Ishikawa (cell line): ENCODE results near the gene MEGF6.

ENCODE experiments used
- CEBPB ChIP-seq: IDR thresholded peaks from 2 replicates; pipeline ENCODE4 v1.6.1; 2012
- CREB1 ChIP-seq: IDR thresholded peaks from 2 replicates; pipeline ENCODE4 v1.6.1; 2012; ENCODE audit warnings: low read depth
- EGR1 ChIP-seq: IDR thresholded peaks from 2 replicates; pipeline ENCODE4 v1.6.1; 2012
- EP300 ChIP-seq: IDR thresholded peaks from 2 replicates; pipeline ENCODE4 v1.6.1; 2012; ENCODE audit warnings: borderline replicate concordance
- FOXM1 ChIP-seq: IDR thresholded peaks from 2 replicates; pipeline ENCODE4 v1.6.1; 2012; ENCODE audit warnings: low read depth, borderline replicate concordance
- NFIC ChIP-seq: IDR thresholded peaks from 2 replicates; pipeline ENCODE4 v1.6.1; 2012
- RAD21 ChIP-seq: IDR thresholded peaks from 2 replicates; pipeline ENCODE4 v1.6.1; 2012; ENCODE audit warnings: low read depth
- TAF1 ChIP-seq: IDR thresholded peaks from 2 replicates; pipeline ENCODE4 v1.6.1; 2012; ENCODE audit warnings: low read depth, mild to moderate bottlenecking
- TCF12 ChIP-seq: IDR thresholded peaks from 2 replicates; pipeline ENCODE4 v1.6.1; 2012; ENCODE audit warnings: low read depth
- TEAD4 ChIP-seq: IDR thresholded peaks from 2 replicates; pipeline ENCODE4 v1.6.1; 2012
- YY1 ChIP-seq: IDR thresholded peaks from 2 replicates; pipeline ENCODE4 v1.6.1; 2012; ENCODE audit warnings: low read depth
- ZBTB7A ChIP-seq: IDR thresholded peaks from 2 replicates; pipeline ENCODE4 v1.6.1; 2012; ENCODE audit warnings: low read depth
- TF ChIP-seq, protein P1 (sequence below): IDR thresholded peaks from 2 replicates; pipeline ENCODE4 v1.6.1; 2012; ENCODE audit warnings: low read depth, mild to moderate bottlenecking
- TF ChIP-seq, protein P2 (sequence below): IDR thresholded peaks from 2 replicates; pipeline ENCODE4 v1.6.1; 2012
- TF ChIP-seq, protein P3 (sequence below): IDR thresholded peaks from 2 replicates; pipeline ENCODE4 v1.6.1; 2012

Gene MEGF6

DNA sequence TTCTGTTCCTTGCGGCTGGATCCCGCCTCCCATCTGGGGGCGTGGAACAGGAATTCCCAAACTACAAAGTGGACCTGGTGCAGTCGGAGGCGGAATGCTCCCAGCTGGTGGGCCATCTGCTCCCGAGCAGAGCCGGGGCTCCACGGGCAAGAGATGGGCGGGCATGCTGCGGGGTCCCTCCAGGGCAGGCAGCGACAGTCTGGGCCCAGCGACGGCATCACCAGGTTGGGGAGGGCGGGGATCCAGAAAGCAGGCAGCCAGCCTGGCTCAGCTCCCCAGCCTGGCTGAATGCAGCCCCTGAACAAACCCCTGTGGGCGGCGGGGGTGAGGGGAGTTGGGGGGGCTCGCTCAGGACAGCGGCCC lies 3.6 kb downstream of the MEGF6 start:
- TF ChIP-seq, protein P1, sequence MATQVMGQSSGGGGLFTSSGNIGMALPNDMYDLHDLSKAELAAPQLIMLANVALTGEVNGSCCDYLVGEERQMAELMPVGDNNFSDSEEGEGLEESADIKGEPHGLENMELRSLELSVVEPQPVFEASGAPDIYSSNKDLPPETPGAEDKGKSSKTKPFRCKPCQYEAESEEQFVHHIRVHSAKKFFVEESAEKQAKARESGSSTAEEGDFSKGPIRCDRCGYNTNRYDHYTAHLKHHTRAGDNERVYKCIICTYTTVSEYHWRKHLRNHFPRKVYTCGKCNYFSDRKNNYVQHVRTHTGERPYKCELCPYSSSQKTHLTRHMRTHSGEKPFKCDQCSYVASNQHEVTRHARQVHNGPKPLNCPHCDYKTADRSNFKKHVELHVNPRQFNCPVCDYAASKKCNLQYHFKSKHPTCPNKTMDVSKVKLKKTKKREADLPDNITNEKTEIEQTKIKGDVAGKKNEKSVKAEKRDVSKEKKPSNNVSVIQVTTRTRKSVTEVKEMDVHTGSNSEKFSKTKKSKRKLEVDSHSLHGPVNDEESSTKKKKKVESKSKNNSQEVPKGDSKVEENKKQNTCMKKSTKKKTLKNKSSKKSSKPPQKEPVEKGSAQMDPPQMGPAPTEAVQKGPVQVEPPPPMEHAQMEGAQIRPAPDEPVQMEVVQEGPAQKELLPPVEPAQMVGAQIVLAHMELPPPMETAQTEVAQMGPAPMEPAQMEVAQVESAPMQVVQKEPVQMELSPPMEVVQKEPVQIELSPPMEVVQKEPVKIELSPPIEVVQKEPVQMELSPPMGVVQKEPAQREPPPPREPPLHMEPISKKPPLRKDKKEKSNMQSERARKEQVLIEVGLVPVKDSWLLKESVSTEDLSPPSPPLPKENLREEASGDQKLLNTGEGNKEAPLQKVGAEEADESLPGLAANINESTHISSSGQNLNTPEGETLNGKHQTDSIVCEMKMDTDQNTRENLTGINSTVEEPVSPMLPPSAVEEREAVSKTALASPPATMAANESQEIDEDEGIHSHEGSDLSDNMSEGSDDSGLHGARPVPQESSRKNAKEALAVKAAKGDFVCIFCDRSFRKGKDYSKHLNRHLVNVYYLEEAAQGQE = no peak
- TF ChIP-seq CREB1 (no peak), RAD21 (no peak), EP300 (no peak), ZBTB7A (no peak), EGR1 (no peak), TCF12 (no peak), TEAD4 (no peak), TAF1 (no peak), CEBPB (no peak), FOXM1 (no peak), YY1 (no peak), NFIC (no peak)
- TF ChIP-seq, protein P2, sequence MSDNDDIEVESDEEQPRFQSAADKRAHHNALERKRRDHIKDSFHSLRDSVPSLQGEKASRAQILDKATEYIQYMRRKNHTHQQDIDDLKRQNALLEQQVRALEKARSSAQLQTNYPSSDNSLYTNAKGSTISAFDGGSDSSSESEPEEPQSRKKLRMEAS = no peak
- TF ChIP-seq, protein P3, sequence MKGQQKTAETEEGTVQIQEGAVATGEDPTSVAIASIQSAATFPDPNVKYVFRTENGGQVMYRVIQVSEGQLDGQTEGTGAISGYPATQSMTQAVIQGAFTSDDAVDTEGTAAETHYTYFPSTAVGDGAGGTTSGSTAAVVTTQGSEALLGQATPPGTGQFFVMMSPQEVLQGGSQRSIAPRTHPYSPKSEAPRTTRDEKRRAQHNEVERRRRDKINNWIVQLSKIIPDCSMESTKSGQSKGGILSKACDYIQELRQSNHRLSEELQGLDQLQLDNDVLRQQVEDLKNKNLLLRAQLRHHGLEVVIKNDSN = no peak

DNA sequence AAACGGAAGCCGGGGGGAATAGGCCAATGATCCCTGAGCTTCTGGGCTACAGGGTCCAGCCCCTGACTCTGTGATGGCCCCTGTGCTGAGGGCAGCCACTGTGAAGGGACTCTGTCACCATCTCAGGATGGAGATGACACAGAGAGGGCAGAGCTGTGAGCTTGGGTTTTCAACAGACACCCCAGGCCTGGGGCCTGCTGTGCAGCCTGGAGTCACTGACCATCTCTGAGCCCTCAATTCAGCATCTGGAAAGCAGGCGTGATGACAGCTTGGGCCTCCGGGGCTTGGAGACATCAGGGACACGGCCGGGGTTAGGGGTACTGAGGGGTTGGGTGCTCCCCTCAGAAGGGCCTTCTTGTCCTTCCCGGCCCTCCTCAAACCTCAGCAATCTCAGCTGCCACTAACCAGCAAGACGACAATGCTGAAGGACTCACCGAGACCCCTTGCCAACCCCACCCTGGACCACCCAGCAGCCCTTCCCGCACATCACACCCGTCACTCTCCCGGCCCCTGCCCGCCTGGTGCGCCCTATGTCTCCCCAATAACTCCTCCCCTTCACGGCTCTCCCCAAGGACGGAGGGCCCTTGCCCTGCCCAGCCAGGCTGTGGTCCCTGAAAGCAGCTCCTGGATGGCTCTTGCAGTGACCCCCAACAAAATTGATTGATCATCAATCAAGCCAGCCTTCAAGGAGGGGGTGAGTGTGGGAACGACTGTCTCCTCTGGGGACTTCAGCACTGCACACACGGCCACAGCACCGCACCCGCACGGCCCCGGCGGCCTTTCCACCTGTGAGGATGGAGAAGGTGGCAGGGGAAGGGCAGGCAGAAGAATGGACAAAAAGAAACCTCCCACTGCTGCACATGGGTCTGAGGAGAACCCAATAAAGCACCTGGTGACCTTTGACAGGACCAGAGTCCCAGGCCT lies 4.3 kb downstream of the MEGF6 start:
- no peak for TF ChIP-seq YY1
- TF ChIP-seq EGR1 = no peak
- TF ChIP-seq TAF1 = no peak
- no peak for TF ChIP-seq TEAD4
- no peak for TF ChIP-seq EP300
- TF ChIP-seq, protein P3 = no peak
- no peak for TF ChIP-seq NFIC
- no peak for TF ChIP-seq ZBTB7A
- TF ChIP-seq CREB1 = no peak
- no peak for TF ChIP-seq TCF12
- TF ChIP-seq, protein P1 = no peak
- TF ChIP-seq CEBPB = no peak
- TF ChIP-seq RAD21 = no peak
- no peak for TF ChIP-seq FOXM1
- TF ChIP-seq, protein P2 = no peak

DNA sequence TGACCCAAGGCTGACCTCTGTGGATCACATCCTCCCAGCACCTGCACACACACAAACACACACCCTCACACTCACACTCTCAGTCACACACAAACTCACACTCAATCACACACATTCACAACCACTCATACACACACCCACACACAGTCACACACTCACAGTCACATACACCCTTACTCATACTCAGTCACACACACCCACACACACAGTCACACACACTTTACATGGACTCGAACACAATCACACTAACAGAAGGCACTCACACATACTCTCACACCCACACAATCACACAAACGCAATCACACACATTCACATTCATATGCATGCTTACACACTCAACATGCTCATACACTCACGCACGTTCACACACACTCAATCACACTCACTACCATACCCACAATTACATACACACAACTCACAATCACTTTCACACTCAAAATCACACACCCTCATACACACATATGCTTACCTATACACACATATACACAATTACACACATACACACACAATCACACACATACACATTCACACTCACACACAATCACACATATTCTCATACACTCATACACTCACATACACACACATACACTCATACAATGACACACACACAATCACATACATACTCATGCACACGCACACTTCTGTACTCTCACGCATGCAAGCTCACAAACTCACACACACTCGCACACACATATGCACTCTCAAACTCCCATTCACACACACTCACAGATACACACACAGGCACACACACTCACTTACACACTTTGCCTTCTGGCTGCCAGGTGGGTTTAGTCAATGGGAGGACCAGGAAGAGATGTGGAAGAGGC lies 6.1 kb downstream of the MEGF6 start:
- TF ChIP-seq EP300 = no peak
- no peak for TF ChIP-seq TCF12
- no peak for TF ChIP-seq YY1
- TF ChIP-seq, protein P2 = no peak
- no peak for TF ChIP-seq FOXM1
- TF ChIP-seq CREB1 = no peak
- TF ChIP-seq, protein P3 = no peak
- TF ChIP-seq ZBTB7A = no peak
- TF ChIP-seq, protein P1 = no peak
- no peak for TF ChIP-seq TEAD4
- no peak for TF ChIP-seq NFIC
- no peak for TF ChIP-seq TAF1
- TF ChIP-seq CEBPB = no peak
- TF ChIP-seq RAD21 = no peak
